Subcutaneous adipose tissue (tissue), 4 donors: Measurements from ENCODE around the gene HTT-AS. TPM values are rescaled to one million over a fixed set of nuclear protein-coding genes. Genes with fewer than 3 reads are reported as not detected.

ENCODE experiments used
- CTCF ChIP-seq: fragments of 450-650 bp; IDR thresholded peaks from one replicate; pipeline ENCODE4 v1.5.1; 2016; ENCODE audit warnings: low read depth, mild to moderate bottlenecking, control low read depth, antibody characterized with exemption, moderate library complexity
- total RNA-seq, 4 donors: library from RNA; depleted of rRNA; stranded (reverse); fragments of >200 nt; gene quantifications; one replicate each; pipeline ENCODE4 v1.1.0, GENCODE V29; 2016

HTT-AS gene
- total RNA-seq, 4 donors from 2014 or later: not detected

GRCh38 chr4:3107691-3108121, 33.4 kb upstream of the HTT-AS start:
- TF ChIP-seq CTCF: no peak

DNA sequence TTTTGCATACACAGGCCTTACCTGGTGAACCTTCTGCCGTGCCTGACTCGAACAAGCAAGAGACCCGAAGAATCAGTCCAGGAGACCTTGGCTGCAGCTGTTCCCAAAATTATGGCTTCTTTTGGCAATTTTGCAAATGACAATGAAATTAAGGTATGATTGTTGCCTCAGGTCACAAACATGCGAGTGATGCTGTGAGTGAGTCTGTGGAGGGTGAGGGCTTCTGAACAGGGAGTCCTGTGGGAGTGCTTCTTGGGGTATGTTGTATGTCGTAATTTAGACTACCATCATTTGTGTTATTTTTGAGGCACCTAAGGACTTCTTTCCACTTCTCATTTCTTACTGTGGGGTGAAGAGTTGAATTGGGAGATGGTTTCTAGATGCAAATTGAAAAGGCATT, 32.9 kb upstream of the HTT-AS start:
- no peak for TF ChIP-seq CTCF

GRCh38 chr4:3106339-3107186, 32.2 kb upstream of the HTT-AS start:
- TF ChIP-seq CTCF: no peak

- TF ChIP-seq CTCF: no peak
Measured at GRCh38 chr4:3098346-3098745, 24.0 kb upstream of the HTT-AS start.

DNA sequence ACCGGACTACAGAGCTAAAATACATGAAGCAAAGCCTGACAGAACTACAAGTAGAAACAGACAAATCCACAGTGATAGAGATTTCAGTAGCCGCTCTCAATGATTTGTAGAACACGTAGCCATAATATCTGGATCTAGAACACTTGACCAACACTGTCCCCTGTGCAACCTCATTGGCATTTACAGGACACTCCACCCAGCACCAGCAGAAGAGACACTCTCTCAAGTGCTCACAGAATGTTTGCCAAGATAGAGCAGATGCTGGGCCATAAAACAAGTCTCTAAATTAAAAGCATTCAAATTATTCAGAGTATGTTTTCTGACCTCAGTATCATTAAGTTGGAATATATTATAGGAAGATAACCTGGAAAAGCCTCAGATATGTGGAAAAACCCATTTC, 21.9 kb upstream of the HTT-AS start:
- no peak for TF ChIP-seq CTCF

DNA sequence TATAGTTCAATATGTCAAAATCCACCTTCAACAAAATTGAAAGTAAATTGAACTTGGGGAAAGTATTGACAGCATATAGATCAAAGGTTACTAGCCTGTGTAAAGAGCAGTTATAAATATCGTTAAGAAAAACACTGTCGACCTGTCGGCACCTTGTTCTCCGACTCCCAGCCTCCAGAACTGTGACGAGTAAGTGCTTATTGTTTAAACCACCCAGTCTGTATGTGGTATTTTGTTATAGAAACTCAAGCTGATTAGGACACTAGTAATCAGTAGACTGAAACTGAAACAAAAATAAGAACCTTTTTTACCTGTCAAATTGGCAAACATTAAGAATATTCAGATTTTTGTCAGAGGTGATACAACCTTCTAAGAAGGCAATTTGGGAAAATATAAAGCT, 17.1 kb upstream of the HTT-AS start:
- TF ChIP-seq CTCF: no peak

- TF ChIP-seq CTCF: no peak
Measured at GRCh38 chr4:3087115-3087797, 12.9 kb upstream of the HTT-AS start.
